HepG2 (cell line): Measurements from ENCODE around the gene NGDN. TPM values are rescaled to one million over a fixed set of nuclear protein-coding genes. Genes with fewer than 3 reads are reported as not detected.

Source experiments
- ATRX ChIP-seq: sonication (generic); formaldehyde crosslinking; IDR thresholded peaks from 2 replicates; pipeline ENCODE4 v1.4.0; 2020; ENCODE audit warnings: missing genetic modification reagents, borderline replicate concordance
- EED ChIP-seq: sonication (generic); formaldehyde crosslinking; IDR thresholded peaks from 2 replicates; pipeline ENCODE4 v1.5.0; 2020; ENCODE audit warnings: mild to moderate bottlenecking, missing genetic modification reagents
- ELF3 ChIP-seq: IDR thresholded peaks from 2 replicates; pipeline ENCODE4 v1.6.1; 2016; ENCODE audit warnings: missing genetic modification reagents, missing compliant biosample characterization
- GFI1 ChIP-seq: sonication (generic); formaldehyde crosslinking; IDR thresholded peaks from 2 replicates; pipeline ENCODE4 v1.5.0; 2020; ENCODE audit warnings: missing genetic modification reagents, mild to moderate bottlenecking, borderline replicate concordance
- GRHL1 ChIP-seq: sonication (generic); formaldehyde crosslinking; conservative IDR thresholded peaks from 2 replicates; pipeline ENCODE4 v1.8.0; 2022; ENCODE audit warnings: missing genetic modification reagents
- HIVEP1 ChIP-seq: sonication (generic); formaldehyde crosslinking; IDR thresholded peaks from 2 replicates; pipeline ENCODE4 v1.4.0; 2020; ENCODE audit warnings: mild to moderate bottlenecking, missing genetic modification reagents
- MBD4 ChIP-seq: IDR thresholded peaks from 2 replicates; pipeline ENCODE4 v1.6.1; 2012; ENCODE audit warnings: low read length, inconsistent platforms, borderline replicate concordance
- SCMH1 ChIP-seq: sonication (generic); formaldehyde crosslinking; IDR thresholded peaks from 2 replicates; pipeline ENCODE4 v1.9.0; 2021; ENCODE audit warnings: missing genetic modification reagents, mild to moderate bottlenecking, borderline replicate concordance
- SNAPC5 ChIP-seq: sonication (generic); formaldehyde crosslinking; IDR thresholded peaks from 2 replicates; pipeline ENCODE4 v1.8.1; 2023; ENCODE audit warnings: mild to moderate bottlenecking, missing genetic modification reagents, borderline replicate concordance
- STAG1 ChIP-seq: sonication (generic); formaldehyde crosslinking; IDR thresholded peaks from 2 replicates; pipeline ENCODE4 v1.4.0; 2020; ENCODE audit warnings: missing genetic modification reagents
- SYNCRIP ChIP-seq: fragments of 200-400 bp; formaldehyde crosslinking; IDR thresholded peaks from 2 replicates; pipeline ENCODE4 v1.6.1; 2018; ENCODE audit warnings: mild to moderate bottlenecking, low read depth, low read length; ENCODE audit not compliant: insufficient read depth
- THAP8 ChIP-seq: sonication (generic); formaldehyde crosslinking; IDR thresholded peaks from 2 replicates; pipeline ENCODE4 v1.5.1; 2020; ENCODE audit warnings: missing genetic modification reagents, mild to moderate bottlenecking, borderline replicate concordance
- ZNF572 ChIP-seq: sonication (generic); formaldehyde crosslinking; IDR thresholded peaks from 2 replicates; pipeline ENCODE4 v1.5.1; 2020; ENCODE audit warnings: mild to moderate bottlenecking, missing genetic modification reagents
- ZSCAN9 ChIP-seq: IDR thresholded peaks from 2 replicates; pipeline ENCODE4 v1.6.1; 2016; ENCODE audit warnings: borderline replicate concordance
- polyA plus RNA-seq, 8 experiments: library from polyadenylated mRNA; depleted of rRNA in 3 of 8; stranded (reverse) in 7 of 8; unstranded in 1 of 8; fragments of >200 nt; fragmentation: Illumina TruSeq in 4 of 8; extraction: Trizol in 4 of 8; gene quantifications; 2 replicates each; pipeline versions ENCODE4 v1.2.1 to v1.2.3, GENCODE V29; 2011 to 2016; ENCODE audit warnings: low read depth in 4 of 8, missing spikeins in 1 of 8, mixed read lengths in 1 of 8; ENCODE audit not compliant: insufficient read depth in 1 of 8
- total RNA-seq, 5 experiments: library from RNA; depleted of rRNA; stranded (reverse); fragments of >200 nt; fragmentation: Illumina TruSeq; extraction: Trizol; gene quantifications; 2 replicates each; pipeline ENCODE4 v1.2.3, GENCODE V29; 2016; ENCODE audit warnings: low read depth in 1 of 5
- TF ChIP-seq, protein P1 (sequence below): sonication (generic); formaldehyde crosslinking; conservative IDR thresholded peaks from 2 replicates; pipeline ENCODE4 v1.4.0; 2020; ENCODE audit warnings: missing genetic modification reagents
- TF ChIP-seq, protein P2 (sequence below): sonication (generic); formaldehyde crosslinking; IDR thresholded peaks from 2 replicates; pipeline ENCODE4 v1.4.0; 2020; ENCODE audit warnings: mild to moderate bottlenecking, missing genetic modification reagents

NGDN gene
- total and polyA plus RNA-seq, 2 of the 13 experiments (the other 11 are each of a cell fraction or from before 2014, with no cell fraction given), result 154 to 216 TPM

GRCh38 chr14:23478109-23478759 is 8.7 kb downstream of the NGDN start (continued):
- TF ChIP-seq, protein P1, sequence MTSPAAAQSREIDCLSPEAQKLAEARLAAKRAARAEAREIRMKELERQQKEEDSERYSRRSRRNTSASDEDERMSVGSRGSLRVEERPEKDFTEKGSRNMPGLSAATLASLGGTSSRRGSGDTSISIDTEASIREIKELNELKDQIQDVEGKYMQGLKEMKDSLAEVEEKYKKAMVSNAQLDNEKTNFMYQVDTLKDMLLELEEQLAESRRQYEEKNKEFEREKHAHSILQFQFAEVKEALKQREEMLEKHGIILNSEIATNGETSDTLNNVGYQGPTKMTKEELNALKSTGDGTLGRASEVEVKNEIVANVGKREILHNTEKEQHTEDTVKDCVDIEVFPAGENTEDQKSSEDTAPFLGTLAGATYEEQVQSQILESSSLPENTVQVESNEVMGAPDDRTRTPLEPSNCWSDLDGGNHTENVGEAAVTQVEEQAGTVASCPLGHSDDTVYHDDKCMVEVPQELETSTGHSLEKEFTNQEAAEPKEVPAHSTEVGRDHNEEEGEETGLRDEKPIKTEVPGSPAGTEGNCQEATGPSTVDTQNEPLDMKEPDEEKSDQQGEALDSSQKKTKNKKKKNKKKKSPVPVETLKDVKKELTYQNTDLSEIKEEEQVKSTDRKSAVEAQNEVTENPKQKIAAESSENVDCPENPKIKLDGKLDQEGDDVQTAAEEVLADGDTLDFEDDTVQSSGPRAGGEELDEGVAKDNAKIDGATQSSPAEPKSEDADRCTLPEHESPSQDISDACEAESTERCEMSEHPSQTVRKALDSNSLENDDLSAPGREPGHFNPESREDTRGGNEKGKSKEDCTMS (CRISPR knock-in tag), result no peak
- TF ChIP-seq GFI1 (CRISPR knock-in tag) (0 out of 2 replicates have a peak, but pooled peaks have one; percentile 20), SNAPC5 (no peak), ATRX (CRISPR knock-in tag) (no peak), STAG1 (peak; percentile 93), GRHL1 (no peak), MBD4 (no peak), SYNCRIP (no peak), ZSCAN9 (CRISPR knock-in tag) (peak; percentile 71; the same call in 1 of the 2 replicates), ELF3 (CRISPR knock-in tag) (peak; percentile 63), ZNF572 (CRISPR knock-in tag) (no peak), EED (CRISPR knock-in tag) (no peak), SCMH1 (CRISPR knock-in tag) (no peak), HIVEP1 (no peak), THAP8 (CRISPR knock-in tag) (no peak)
- TF ChIP-seq, protein P2, sequence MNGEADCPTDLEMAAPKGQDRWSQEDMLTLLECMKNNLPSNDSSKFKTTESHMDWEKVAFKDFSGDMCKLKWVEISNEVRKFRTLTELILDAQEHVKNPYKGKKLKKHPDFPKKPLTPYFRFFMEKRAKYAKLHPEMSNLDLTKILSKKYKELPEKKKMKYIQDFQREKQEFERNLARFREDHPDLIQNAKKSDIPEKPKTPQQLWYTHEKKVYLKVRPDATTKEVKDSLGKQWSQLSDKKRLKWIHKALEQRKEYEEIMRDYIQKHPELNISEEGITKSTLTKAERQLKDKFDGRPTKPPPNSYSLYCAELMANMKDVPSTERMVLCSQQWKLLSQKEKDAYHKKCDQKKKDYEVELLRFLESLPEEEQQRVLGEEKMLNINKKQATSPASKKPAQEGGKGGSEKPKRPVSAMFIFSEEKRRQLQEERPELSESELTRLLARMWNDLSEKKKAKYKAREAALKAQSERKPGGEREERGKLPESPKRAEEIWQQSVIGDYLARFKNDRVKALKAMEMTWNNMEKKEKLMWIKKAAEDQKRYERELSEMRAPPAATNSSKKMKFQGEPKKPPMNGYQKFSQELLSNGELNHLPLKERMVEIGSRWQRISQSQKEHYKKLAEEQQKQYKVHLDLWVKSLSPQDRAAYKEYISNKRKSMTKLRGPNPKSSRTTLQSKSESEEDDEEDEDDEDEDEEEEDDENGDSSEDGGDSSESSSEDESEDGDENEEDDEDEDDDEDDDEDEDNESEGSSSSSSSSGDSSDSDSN, result no peak
